Pancreas (tissue), 10 donors: ENCODE measurements around the gene OASL. TPM values are rescaled to one million over a fixed set of nuclear protein-coding genes. Genes with fewer than 3 reads are reported as not detected.

Experiments used
- ATAC-seq, 4 donors: fragments of 200-7000 bp; cut with Tn5 transposase; one replicate each; pipeline versions ENCODE4 v1.8.0 to v1.9.1; 2020; ENCODE audit warnings: mild to moderate bottlenecking in 4 of 4, moderate library complexity in 4 of 4
- DNase-seq, 6 donors: peaks; one replicate each; pipeline ENCODE4 v3.0.0-alpha.2; 2020
- FAIRE-seq: peaks from 2 replicates; lab custom pipeline; 2012; peaks lifted over from hg19 to GRCh38; lab: Jason Lieb, UNC
- H3K27ac ChIP-seq, 4 donors: fragments of 200-600 bp; sonication (generic); 1 replicate in 3 of 4; 2 replicates in 1 of 4; pipeline versions ENCODE4 v1.5.0 to v1.8.0; 2020
- H3K27me3 ChIP-seq, 4 donors: fragments of 200-600 bp; one replicate each; pipeline ENCODE4 v1.8.0; 2021
- H3K36me3 ChIP-seq, 3 donors: fragments of 200-600 bp; sonication (generic) in 1 of 3; one replicate each; pipeline versions ENCODE4 v1.5.0 to v1.8.0; 2020 to 2021
- H3K4me1 ChIP-seq, 3 donors: fragments of 200-600 bp; one replicate each; pipeline ENCODE4 v1.8.0; 2021
- H3K4me3 ChIP-seq, 4 donors: fragments of 200-600 bp; sonication (generic) in 2 of 4; one replicate each; pipeline versions ENCODE4 v1.5.0 to v1.8.0; 2020 to 2021
- H3K9me3 ChIP-seq, 4 donors: fragments of 200-600 bp; one replicate each; pipeline ENCODE4 v1.8.0; 2021
- CTCF ChIP-seq, 4 donors: fragments of 200-600 bp; sonication (generic) in 3 of 4; IDR thresholded peaks; one replicate each; pipeline versions ENCODE4 v1.5.0 to v1.8.0; 2021; ENCODE audit warnings: antibody characterized with exemption in 4 of 4
- WGBS, 2 donors: extraction: QIAGEN DNeasy Blood & Tissue Kit; methylation state at CpG; one replicate each; pipeline ENCODE4 v1.1.7; 2013; 5-methylcytosine and 5-hydroxymethylcytosine counted together
- intact Hi-C, 3 donors: fragments of 100-400 bp; cut with DNase I; formaldehyde crosslinking; loops; one replicate each; pipeline versions ENCODE4 v1.11.1 to v1.14.2; 2022
- polyA plus RNA-seq, 2 donors: library from polyadenylated mRNA; stranded (reverse); fragments of 200-250 nt; gene quantifications; one replicate each; pipeline ENCODE4 v1.2.3, GENCODE V29; 2013
- total RNA-seq, 6 donors: library from RNA; stranded (reverse); fragmentation: NEBNext Ultra II Directional in 4 of 6; extraction: Animal tissue kit (Norgen Biotek cat#: 25700) in 4 of 6; gene quantifications; one replicate each; pipeline versions ENCODE4 v1.2.1 to v1.2.4, GENCODE V29; 2021 to 2023
- donor health status: healthy with polysubstance abuse.
- donor health status: DM: no; HTN: no; CAD: no; lungs with moderate emphysema.
- donor health status: DM: no; HTN: no; CAD: no.
- donor health status: control.
- donor health status: control.
- donor health status: Bipolar disorder and iron deficiency.
- donor health status: DM: yes; HTN: yes; CAD: no.
- donor health status: DM: no; HTN: no; CAD: no.
- donor health status: DM: no; HTN: no; CAD: no.
- donor health status: DM: yes; HTN: yes; CAD: no.

OASL gene
- total and polyA plus RNA-seq, 8 donors = 0.16 to 0.59 (median 0.31) TPM

- Histone ChIP-seq H3K27ac (no peak overlapping the region), H3K36me3 (no peaks in the 10 kb centered on the region), H3K9me3 (no peaks in the 10 kb centered on the region), H3K27me3 (no peaks in the 10 kb centered on the region), H3K4me1 (no peaks in the 10 kb centered on the region), H3K4me3 (no peak overlapping the region)
- FAIRE-seq (no peak), DNase-seq (no peak), ATAC-seq (no peak)
- WGBS, 2 donors = 68 to 71% methylated on average over 4 of the region's 4 CpGs
- no peak for TF ChIP-seq CTCF (IDR thresholded peaks at IDR 0.05)
- intact Hi-C loops = no loop called here
Measured at GRCh38 chr12:121043067-121043466, 4.0 kb upstream of the OASL start.

GRCh38 chr12:121036810-121037326 is 2.2 kb downstream of the OASL start:
- FAIRE-seq = no peak
- Histone ChIP-seq H3K4me1 (no peaks in the 10 kb centered on the region), H3K4me3 (no peak overlapping the region)

GRCh38 chr12:121034616-121035305 is 4.3 kb downstream of the OASL start:
- H3K36me3 ChIP-seq = no peaks in the 10 kb centered on the region
- ATAC-seq (no peak), DNase-seq (no peak), FAIRE-seq (no peak)
- no peak for TF ChIP-seq CTCF (IDR thresholded peaks at IDR 0.05)
- 82 to 85% methylated on average over 9 of the region's 9 CpGs for WGBS, 2 donors
- H3K27me3 ChIP-seq = no peaks in the 10 kb centered on the region
- H3K27ac ChIP-seq = no peak overlapping the region
- intact Hi-C loops = no loop called here
- no peaks in the 10 kb centered on the region for H3K4me1 ChIP-seq
- no peak overlapping the region for H3K4me3 ChIP-seq
- no peaks in the 10 kb centered on the region for H3K9me3 ChIP-seq

More at GRCh38 chr12:121036810-121037326, 2.2 kb downstream of the OASL start:
- Histone ChIP-seq H3K9me3 (no peaks in the 10 kb centered on the region), H3K36me3 (no peaks in the 10 kb centered on the region), H3K27ac (no peak overlapping the region), H3K27me3 (no peaks in the 10 kb centered on the region)
- intact Hi-C loops = no loop called here
- ATAC-seq (no peak), DNase-seq (no peak)
- WGBS, 2 donors = 67 to 78% methylated on average over 6 of the region's 6 CpGs
- TF ChIP-seq CTCF (IDR thresholded peaks at IDR 0.05) = no peak

- Histone ChIP-seq H3K4me3 (no peak overlapping the region), H3K27me3 (no peaks in the 10 kb centered on the region), H3K4me1 (no peaks in the 10 kb centered on the region), H3K36me3 (no peaks in the 10 kb centered on the region), H3K9me3 (no peaks in the 10 kb centered on the region), H3K27ac (no peak overlapping the region)
- intact Hi-C loops = no loop called here
- ATAC-seq (peak in 3 of 4 donors; percentile 49 to 66 (median 58)), DNase-seq (no peak), FAIRE-seq (no peak)
- WGBS, 2 donors = 72 to 74% methylated on average over 10 of the region's 10 CpGs
- TF ChIP-seq CTCF (IDR thresholded peaks at IDR 0.05) = no peak
Measured at GRCh38 chr12:121033625-121034349, 5.3 kb downstream of the OASL start.
